Thyroid gland (tissue), 4 donors: Measurements from ENCODE around the gene MAGOH. TPM values are rescaled to one million over a fixed set of nuclear protein-coding genes. Genes with fewer than 3 reads are reported as not detected.

Experiments
- DNase-seq, 2 donors: peaks; one replicate each; pipeline ENCODE4 v3.0.0-alpha.2; 2019
- H3K27ac ChIP-seq, 3 donors: fragments of 200-600 bp; sonication (generic); 1 replicate in 2 of 3; 2 replicates in 1 of 3; pipeline ENCODE4 v1.5.1; 2016 to 2019; ENCODE audit warnings: mild to moderate bottlenecking in 1 of 3, moderate library complexity in 1 of 3
- H3K27me3 ChIP-seq: fragments of 200-600 bp; sonication (generic); one replicate; pipeline ENCODE4 v1.5.1; 2019
- H3K36me3 ChIP-seq, 2 donors: fragments of 200-600 bp; sonication (generic); one replicate each; pipeline ENCODE4 v1.5.1; 2016 to 2019
- H3K4me1 ChIP-seq, 2 donors: fragments of 200-600 bp; sonication (generic); one replicate each; pipeline ENCODE4 v1.5.1; 2017 to 2019
- H3K4me3 ChIP-seq, 3 donors: fragments of 200-600 bp; sonication (generic); replicated peaks in 1 of 3; 1 replicate in 2 of 3; 2 replicates in 1 of 3; pipeline ENCODE4 v1.5.1; 2016; ENCODE audit warnings: mild to moderate bottlenecking in 1 of 3
- H3K9me3 ChIP-seq: fragments of 200-600 bp; sonication (generic); one replicate; pipeline ENCODE4 v1.5.1; 2017
- POLR2A ChIP-seq, 2 donors: fragments of 450-650 bp; IDR thresholded peaks; one replicate each; pipeline ENCODE4 v1.6.1; 2017; ENCODE audit warnings: antibody characterized with exemption in 2 of 2, mild to moderate bottlenecking in 2 of 2, moderate library complexity in 1 of 2
- WGBS, 2 donors: methylation state at CpG; one replicate each; pipeline ENCODE4 v1.1.5; 2017; 5-methylcytosine and 5-hydroxymethylcytosine counted together
- intact Hi-C: fragments of 100-400 bp; cut with DNase I; formaldehyde crosslinking; loops from one replicate; pipeline ENCODE4 v1.15.1; 2023
- total RNA-seq, 4 donors: library from RNA; depleted of rRNA; stranded (reverse); fragments of >200 nt; gene quantifications; one replicate each; pipeline ENCODE4 v1.2.3, GENCODE V29; 2016
- TF ChIP-seq, protein P1 (sequence below), 6 experiments: fragments of 200-600 bp in 3 of 6; fragments of 450-650 bp in 3 of 6; sonication (generic) in 3 of 6; IDR thresholded peaks; one replicate each; pipeline ENCODE4 v1.5.1; 2016 to 2019; ENCODE audit warnings: antibody characterized with exemption in 6 of 6, mild to moderate bottlenecking in 2 of 6, inconsistent platforms in 1 of 6, moderate library complexity in 1 of 6

Gene MAGOH
- total RNA-seq, 4 donors from 2014 or later = 16.8 to 61.9 (median 34.4) TPM

DNA sequence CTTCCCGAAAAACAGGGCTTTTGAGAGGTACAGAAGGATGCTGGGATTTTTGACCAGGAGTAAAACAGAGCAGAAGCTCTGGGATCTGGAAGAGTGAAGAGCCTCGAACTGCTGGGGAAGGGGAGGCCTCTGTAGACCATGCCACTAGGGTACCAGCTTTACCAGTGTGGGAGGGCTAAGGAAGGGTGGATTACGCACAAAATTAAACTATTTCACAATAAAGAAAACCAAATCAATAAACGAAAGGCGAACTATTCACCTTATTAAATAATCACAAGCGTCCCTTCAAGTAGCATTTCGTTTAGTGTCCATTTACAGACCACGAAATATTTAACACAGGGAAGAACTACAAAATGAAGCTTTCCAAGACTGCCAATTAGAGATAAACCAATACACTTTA lies 18.6 kb downstream of the MAGOH start:
- DNase-seq = no peak
- Histone ChIP-seq H3K27ac (peak overlapping the region; percentile 93 to 99 (median 94)), H3K36me3 (peaks cover 0 to 11% of the 10 kb centered on the region in 2 donors), H3K4me3 (peak overlapping the region in 2 of 3 donors; percentile 65 to 71), H3K27me3 (no peaks in the 10 kb centered on the region), H3K4me1 (peaks cover 5 to 14% of the 10 kb centered on the region in 2 donors), H3K9me3 (no peaks in the 10 kb centered on the region)
- TF ChIP-seq POLR2A (IDR thresholded peaks at IDR 0.05) = no peak
- TF ChIP-seq, protein P1, sequence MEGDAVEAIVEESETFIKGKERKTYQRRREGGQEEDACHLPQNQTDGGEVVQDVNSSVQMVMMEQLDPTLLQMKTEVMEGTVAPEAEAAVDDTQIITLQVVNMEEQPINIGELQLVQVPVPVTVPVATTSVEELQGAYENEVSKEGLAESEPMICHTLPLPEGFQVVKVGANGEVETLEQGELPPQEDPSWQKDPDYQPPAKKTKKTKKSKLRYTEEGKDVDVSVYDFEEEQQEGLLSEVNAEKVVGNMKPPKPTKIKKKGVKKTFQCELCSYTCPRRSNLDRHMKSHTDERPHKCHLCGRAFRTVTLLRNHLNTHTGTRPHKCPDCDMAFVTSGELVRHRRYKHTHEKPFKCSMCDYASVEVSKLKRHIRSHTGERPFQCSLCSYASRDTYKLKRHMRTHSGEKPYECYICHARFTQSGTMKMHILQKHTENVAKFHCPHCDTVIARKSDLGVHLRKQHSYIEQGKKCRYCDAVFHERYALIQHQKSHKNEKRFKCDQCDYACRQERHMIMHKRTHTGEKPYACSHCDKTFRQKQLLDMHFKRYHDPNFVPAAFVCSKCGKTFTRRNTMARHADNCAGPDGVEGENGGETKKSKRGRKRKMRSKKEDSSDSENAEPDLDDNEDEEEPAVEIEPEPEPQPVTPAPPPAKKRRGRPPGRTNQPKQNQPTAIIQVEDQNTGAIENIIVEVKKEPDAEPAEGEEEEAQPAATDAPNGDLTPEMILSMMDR (IDR thresholded peaks at IDR 0.05) = no peak
- 28% methylated on average over 8 of the region's 8 CpGs for WGBS, 2 donors
- intact Hi-C loops = no loop called here

DNA sequence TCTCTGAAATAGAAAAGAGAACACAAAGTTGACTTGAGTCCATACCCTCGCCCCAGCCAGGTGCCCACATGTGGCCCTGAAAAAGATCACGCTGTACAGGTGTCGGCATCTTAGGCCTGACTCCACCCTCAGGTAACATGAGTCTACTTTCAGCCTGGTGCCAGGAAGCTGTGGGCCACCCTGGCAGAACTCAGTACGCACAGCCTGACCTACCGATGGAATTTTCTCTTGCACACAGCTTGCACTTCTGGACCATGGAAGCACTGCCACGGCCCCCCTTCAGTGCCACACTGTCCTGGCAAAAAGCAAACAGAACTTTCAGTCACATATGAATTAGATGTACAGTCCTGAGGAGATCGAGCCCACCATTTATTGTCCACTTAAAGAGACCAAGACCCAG lies 20.1 kb downstream of the MAGOH start:
- WGBS, 2 donors = 89 to 92% methylated on average over 6 to 7 of the region's 7 CpGs
- intact Hi-C loops = no loop called here
- peaks cover 10 to 24% of the 10 kb centered on the region in 2 donors for H3K36me3 ChIP-seq

DNA sequence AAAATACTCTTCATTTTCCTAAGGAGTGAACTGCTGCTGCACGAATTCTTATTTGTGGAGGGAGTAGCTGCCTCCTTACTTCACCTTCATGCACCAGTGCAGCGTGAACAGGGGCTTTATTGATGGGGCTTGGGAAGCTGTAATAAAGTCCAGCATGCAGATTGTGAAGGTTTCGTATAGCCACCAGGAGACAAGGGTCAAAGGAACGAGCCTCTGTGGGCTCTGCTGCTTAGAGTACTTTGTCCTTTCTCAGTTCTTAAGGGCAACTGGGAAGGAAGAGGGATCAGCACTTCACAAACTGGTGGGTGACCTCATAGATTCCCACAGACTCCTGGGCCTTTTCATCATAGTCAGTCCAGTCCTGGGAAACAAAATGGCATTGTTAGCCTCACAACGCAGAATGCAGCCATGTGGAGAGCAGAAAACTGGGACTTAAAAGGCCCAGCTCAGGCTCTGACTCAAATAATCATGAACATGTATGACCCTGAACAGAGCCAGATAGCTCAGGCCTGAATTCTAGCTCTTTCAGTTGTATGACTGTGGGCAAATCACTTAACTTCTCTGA lies 23.9 kb downstream of the MAGOH start:
- no peak overlapping the region for H3K4me3 ChIP-seq
- no peak overlapping the region for H3K27ac ChIP-seq
- intact Hi-C loops = no loop called here
- no peaks in the 10 kb centered on the region for H3K9me3 ChIP-seq
- peaks cover 0 to 3% of the 10 kb centered on the region in 2 donors for H3K4me1 ChIP-seq
- no peak for DNase-seq
- no peaks in the 10 kb centered on the region for H3K27me3 ChIP-seq
- H3K36me3 ChIP-seq = peaks cover 32 to 55% of the 10 kb centered on the region in 2 donors
- TF ChIP-seq POLR2A (IDR thresholded peaks at IDR 0.05) = no peak
- TF ChIP-seq, protein P1 (IDR thresholded peaks at IDR 0.05) = no peak
- whole genome bisulfite sequencing, 2 donors = 73 to 82% methylated on average over 4 to 5 of the region's 5 CpGs

More for the DNA sequence above, 20.1 kb downstream of the MAGOH start:
- H3K27me3 ChIP-seq = no peaks in the 10 kb centered on the region
- no peak overlapping the region for H3K27ac ChIP-seq
- H3K9me3 ChIP-seq = no peaks in the 10 kb centered on the region
- TF ChIP-seq, protein P1 (IDR thresholded peaks at IDR 0.05) = no peak
- TF ChIP-seq POLR2A (IDR thresholded peaks at IDR 0.05) = no peak
- H3K4me1 ChIP-seq = peaks cover 5 to 14% of the 10 kb centered on the region in 2 donors
- no peak overlapping the region for H3K4me3 ChIP-seq
- DNase-seq = no peak

DNA sequence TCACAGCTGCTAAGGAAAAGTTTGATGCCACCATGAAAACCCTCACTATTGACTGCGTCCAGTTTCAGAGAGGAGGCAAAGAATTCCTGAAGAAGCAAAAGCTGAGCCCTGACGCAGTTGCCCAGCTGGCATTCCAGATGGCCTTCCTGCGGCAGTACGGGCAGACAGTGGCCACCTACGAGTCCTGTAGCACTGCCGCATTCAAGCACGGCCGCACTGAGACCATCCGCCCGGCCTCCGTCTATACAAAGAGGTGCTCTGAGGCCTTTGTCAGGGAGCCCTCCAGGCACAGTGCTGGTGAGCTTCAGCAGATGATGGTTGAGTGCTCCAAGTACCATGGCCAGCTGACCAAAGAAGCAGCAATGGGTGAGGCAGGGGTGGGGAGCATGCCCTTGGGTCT lies 27.4 kb downstream of the MAGOH start:
- no peak for DNase-seq
- Histone ChIP-seq H3K4me3 (no peak overlapping the region), H3K9me3 (no peaks in the 10 kb centered on the region), H3K36me3 (peaks cover 48 to 73% of the 10 kb centered on the region in 2 donors), H3K27me3 (no peaks in the 10 kb centered on the region), H3K4me1 (no peaks in the 10 kb centered on the region), H3K27ac (no peak overlapping the region)
- intact Hi-C loops = no loop called here
- TF ChIP-seq, protein P1 (IDR thresholded peaks at IDR 0.05) = no peak
- no peak for TF ChIP-seq POLR2A (IDR thresholded peaks at IDR 0.05)
- WGBS, 2 donors = 98 to 99% methylated on average over 11 of the region's 11 CpGs

DNA sequence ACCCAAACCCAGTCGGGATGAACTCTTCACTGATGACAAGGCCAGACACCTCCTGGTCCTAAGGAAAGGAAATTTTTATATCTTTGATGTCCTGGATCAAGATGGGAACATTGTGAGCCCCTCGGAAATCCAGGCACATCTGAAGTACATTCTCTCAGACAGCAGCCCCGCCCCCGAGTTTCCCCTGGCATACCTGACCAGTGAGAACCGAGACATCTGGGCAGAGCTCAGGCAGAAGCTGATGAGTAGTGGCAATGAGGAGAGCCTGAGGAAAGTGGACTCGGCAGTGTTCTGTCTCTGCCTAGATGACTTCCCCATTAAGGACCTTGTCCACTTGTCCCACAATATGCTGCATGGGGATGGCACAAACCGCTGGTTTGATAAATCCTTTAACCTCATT lies 28.0 kb downstream of the MAGOH start:
- H3K9me3 ChIP-seq = no peaks in the 10 kb centered on the region
- intact Hi-C loops = no loop called here
- H3K27ac ChIP-seq = no peak overlapping the region
- H3K4me3 ChIP-seq = no peak overlapping the region
- H3K27me3 ChIP-seq = no peaks in the 10 kb centered on the region
- TF ChIP-seq POLR2A (IDR thresholded peaks at IDR 0.05) = no peak
- TF ChIP-seq, protein P1 (IDR thresholded peaks at IDR 0.05) = no peak
- DNase-seq = no peak
- H3K36me3 ChIP-seq = peaks cover 54 to 71% of the 10 kb centered on the region in 2 donors
- WGBS, 2 donors = 95 to 97% methylated on average over 7 of the region's 7 CpGs
- H3K4me1 ChIP-seq = no peaks in the 10 kb centered on the region
